Measurements from ENCODE around the gene OSBPL6. TPM values are rescaled to one million over a fixed set of nuclear protein-coding genes. Genes with fewer than 3 reads are reported as not detected.

The OSBPL6 gene
- polyA plus RNA-seq, 1 donor: 4.6 TPM

- Histone ChIP-seq H3K4me3 (ENCODE audit: low read length) (no peak overlapping the region), H3K9me3 (ENCODE audit: control insufficient read depth, low read depth, low read length) (no peaks in the 10 kb centered on the region), H3K27ac (ENCODE audit: low read length) (no peak overlapping the region), H3K4me1 (ENCODE audit: control insufficient read depth, insufficient read depth, low read length) (no peaks in the 10 kb centered on the region), H3K36me3 (ENCODE audit: control insufficient read depth, insufficient read depth, low read length) (no peaks in the 10 kb centered on the region), H3K27me3 (ENCODE audit: control insufficient read depth, insufficient read depth, low read length) (no peaks in the 10 kb centered on the region)
- WGBS (ENCODE audit: insufficient coverage, low lambda C conversion rate): no CpG with 5 or more reads among the region's 1 CpG
- no peak for DNase-seq
Measured at GRCh38 chr2:178234648-178235047, 40.3 kb downstream of the OSBPL6 start.

- Histone ChIP-seq H3K4me3 (ENCODE audit: low read length) (no peak overlapping the region), H3K36me3 (ENCODE audit: control insufficient read depth, insufficient read depth, low read length) (no peaks in the 10 kb centered on the region), H3K4me1 (ENCODE audit: control insufficient read depth, insufficient read depth, low read length) (no peaks in the 10 kb centered on the region), H3K9me3 (ENCODE audit: control insufficient read depth, low read depth, low read length) (no peaks in the 10 kb centered on the region), H3K27me3 (ENCODE audit: control insufficient read depth, insufficient read depth, low read length) (no peaks in the 10 kb centered on the region), H3K27ac (ENCODE audit: low read length) (no peak overlapping the region)
- DNase-seq: no peak
- WGBS (ENCODE audit: insufficient coverage, low lambda C conversion rate): no CpG with 5 or more reads among the region's 1 CpG
Measured at GRCh38 chr2:178237488-178238153, 43.3 kb downstream of the OSBPL6 start.

- Histone ChIP-seq H3K9me3 (ENCODE audit: control insufficient read depth, low read depth, low read length) (no peaks in the 10 kb centered on the region), H3K36me3 (ENCODE audit: control insufficient read depth, insufficient read depth, low read length) (no peaks in the 10 kb centered on the region), H3K4me1 (ENCODE audit: control insufficient read depth, insufficient read depth, low read length) (no peaks in the 10 kb centered on the region), H3K27me3 (ENCODE audit: control insufficient read depth, insufficient read depth, low read length) (no peaks in the 10 kb centered on the region), H3K4me3 (ENCODE audit: low read length) (no peak overlapping the region), H3K27ac (ENCODE audit: low read length) (no peak overlapping the region)
- WGBS (ENCODE audit: insufficient coverage, low lambda C conversion rate): no CpG with 5 or more reads among the region's 4 CpGs
- no peak for DNase-seq
Measured at GRCh38 chr2:178238154-178238521, 43.8 kb downstream of the OSBPL6 start.

GRCh38 chr2:178238750-178239149 lies 44.4 kb downstream of the OSBPL6 start:
- Histone ChIP-seq H3K36me3 (ENCODE audit: control insufficient read depth, insufficient read depth, low read length) (no peaks in the 10 kb centered on the region), H3K4me1 (ENCODE audit: control insufficient read depth, insufficient read depth, low read length) (no peaks in the 10 kb centered on the region), H3K4me3 (ENCODE audit: low read length) (no peak overlapping the region), H3K9me3 (ENCODE audit: control insufficient read depth, low read depth, low read length) (no peaks in the 10 kb centered on the region), H3K27me3 (ENCODE audit: control insufficient read depth, insufficient read depth, low read length) (no peaks in the 10 kb centered on the region), H3K27ac (ENCODE audit: low read length) (no peak overlapping the region)
- no CpG with 5 or more reads among the region's 2 CpGs for WGBS (ENCODE audit: insufficient coverage, low lambda C conversion rate)
- no peak for DNase-seq

- WGBS (ENCODE audit: insufficient coverage, low lambda C conversion rate): no CpG with 5 or more reads among the region's 5 CpGs
- Histone ChIP-seq H3K27ac (ENCODE audit: low read length) (no peak overlapping the region), H3K9me3 (ENCODE audit: control insufficient read depth, low read depth, low read length) (no peaks in the 10 kb centered on the region)
Measured at GRCh38 chr2:178241844-178242551, 47.7 kb downstream of the OSBPL6 start.

GRCh38 chr2:178242552-178242883 lies 48.2 kb downstream of the OSBPL6 start:
- no peaks in the 10 kb centered on the region for H3K36me3 ChIP-seq (ENCODE audit: control insufficient read depth, insufficient read depth, low read length)
- H3K9me3 ChIP-seq (ENCODE audit: control insufficient read depth, low read depth, low read length): no peaks in the 10 kb centered on the region
- H3K27me3 ChIP-seq (ENCODE audit: control insufficient read depth, insufficient read depth, low read length): no peaks in the 10 kb centered on the region
- no peak overlapping the region for H3K27ac ChIP-seq (ENCODE audit: low read length)
- H3K4me1 ChIP-seq (ENCODE audit: control insufficient read depth, insufficient read depth, low read length): no peaks in the 10 kb centered on the region
- 83% methylated on average over 2 of the region's 2 CpGs for WGBS (ENCODE audit: insufficient coverage, low lambda C conversion rate)
- no peak for DNase-seq
- H3K4me3 ChIP-seq (ENCODE audit: low read length): no peak overlapping the region

More at GRCh38 chr2:178241844-178242551, 47.7 kb downstream of the OSBPL6 start:
- no peak overlapping the region for H3K4me3 ChIP-seq (ENCODE audit: low read length)
- H3K4me1 ChIP-seq (ENCODE audit: control insufficient read depth, insufficient read depth, low read length): no peaks in the 10 kb centered on the region
- DNase-seq: peak; percentile 28 to 54
- no peaks in the 10 kb centered on the region for H3K27me3 ChIP-seq (ENCODE audit: control insufficient read depth, insufficient read depth, low read length)
- no peaks in the 10 kb centered on the region for H3K36me3 ChIP-seq (ENCODE audit: control insufficient read depth, insufficient read depth, low read length)

- no CpG with 5 or more reads among the region's 1 CpG for WGBS (ENCODE audit: insufficient coverage, low lambda C conversion rate)
- Histone ChIP-seq H3K4me3 (ENCODE audit: low read length) (no peak overlapping the region), H3K27ac (ENCODE audit: low read length) (no peak overlapping the region), H3K27me3 (ENCODE audit: control insufficient read depth, insufficient read depth, low read length) (no peaks in the 10 kb centered on the region), H3K9me3 (ENCODE audit: control insufficient read depth, low read depth, low read length) (no peaks in the 10 kb centered on the region), H3K36me3 (ENCODE audit: control insufficient read depth, insufficient read depth, low read length) (no peaks in the 10 kb centered on the region), H3K4me1 (ENCODE audit: control insufficient read depth, insufficient read depth, low read length) (no peaks in the 10 kb centered on the region)
- no peak for DNase-seq
Measured at GRCh38 chr2:178243961-178244360, 49.6 kb downstream of the OSBPL6 start.

GRCh38 chr2:178244777-178245176 lies 50.5 kb downstream of the OSBPL6 start:
- Histone ChIP-seq H3K36me3 (ENCODE audit: control insufficient read depth, insufficient read depth, low read length) (no peaks in the 10 kb centered on the region), H3K27me3 (ENCODE audit: control insufficient read depth, insufficient read depth, low read length) (no peaks in the 10 kb centered on the region), H3K9me3 (ENCODE audit: control insufficient read depth, low read depth, low read length) (no peaks in the 10 kb centered on the region), H3K4me3 (ENCODE audit: low read length) (no peak overlapping the region), H3K27ac (ENCODE audit: low read length) (no peak overlapping the region), H3K4me1 (ENCODE audit: control insufficient read depth, insufficient read depth, low read length) (no peaks in the 10 kb centered on the region)
- no CpG with 5 or more reads among the region's 7 CpGs for WGBS (ENCODE audit: insufficient coverage, low lambda C conversion rate)
- DNase-seq: no peak

GRCh38 chr2:178246696-178247095 lies 52.4 kb downstream of the OSBPL6 start:
- Histone ChIP-seq H3K4me1 (ENCODE audit: control insufficient read depth, insufficient read depth, low read length) (no peaks in the 10 kb centered on the region), H3K9me3 (ENCODE audit: control insufficient read depth, low read depth, low read length) (no peaks in the 10 kb centered on the region), H3K27ac (ENCODE audit: low read length) (no peak overlapping the region), H3K4me3 (ENCODE audit: low read length) (no peak overlapping the region), H3K36me3 (ENCODE audit: control insufficient read depth, insufficient read depth, low read length) (no peaks in the 10 kb centered on the region), H3K27me3 (ENCODE audit: control insufficient read depth, insufficient read depth, low read length) (no peaks in the 10 kb centered on the region)
- DNase-seq: no peak
- WGBS (ENCODE audit: insufficient coverage, low lambda C conversion rate): 100% methylated on average over 1 of the region's 2 CpGs

- H3K4me1 ChIP-seq (ENCODE audit: control insufficient read depth, insufficient read depth, low read length): no peaks in the 10 kb centered on the region
- no peak overlapping the region for H3K4me3 ChIP-seq (ENCODE audit: low read length)
- H3K27ac ChIP-seq (ENCODE audit: low read length): no peak overlapping the region
- no peaks in the 10 kb centered on the region for H3K9me3 ChIP-seq (ENCODE audit: control insufficient read depth, low read depth, low read length)
- no peaks in the 10 kb centered on the region for H3K27me3 ChIP-seq (ENCODE audit: control insufficient read depth, insufficient read depth, low read length)
- no peaks in the 10 kb centered on the region for H3K36me3 ChIP-seq (ENCODE audit: control insufficient read depth, insufficient read depth, low read length)
- no peak for DNase-seq
- WGBS (ENCODE audit: insufficient coverage, low lambda C conversion rate): no CpG with 5 or more reads among the region's 1 CpG
Measured at GRCh38 chr2:178247250-178247649, 52.9 kb downstream of the OSBPL6 start.

- no peaks in the 10 kb centered on the region for H3K27me3 ChIP-seq (ENCODE audit: control insufficient read depth, insufficient read depth, low read length)
- no peak overlapping the region for H3K27ac ChIP-seq (ENCODE audit: low read length)
- H3K9me3 ChIP-seq (ENCODE audit: control insufficient read depth, low read depth, low read length): no peaks in the 10 kb centered on the region
- 69% methylated on average over 2 of the region's 6 CpGs for WGBS (ENCODE audit: insufficient coverage, low lambda C conversion rate)
- no peak for DNase-seq
- H3K4me3 ChIP-seq (ENCODE audit: low read length): no peak overlapping the region
- no peaks in the 10 kb centered on the region for H3K36me3 ChIP-seq (ENCODE audit: control insufficient read depth, insufficient read depth, low read length)
- no peaks in the 10 kb centered on the region for H3K4me1 ChIP-seq (ENCODE audit: control insufficient read depth, insufficient read depth, low read length)
Measured at GRCh38 chr2:178250429-178250828, 56.1 kb downstream of the OSBPL6 start.

Data from large intestine (tissue), 3 donors.